ENCODE data around the gene SCUBE3. TPM values are rescaled to one million over a fixed set of nuclear protein-coding genes. Genes with fewer than 3 reads are reported as not detected.

SCUBE3 gene
- total RNA-seq, 1 donor from 2014 or later: 0.26 TPM

DNA sequence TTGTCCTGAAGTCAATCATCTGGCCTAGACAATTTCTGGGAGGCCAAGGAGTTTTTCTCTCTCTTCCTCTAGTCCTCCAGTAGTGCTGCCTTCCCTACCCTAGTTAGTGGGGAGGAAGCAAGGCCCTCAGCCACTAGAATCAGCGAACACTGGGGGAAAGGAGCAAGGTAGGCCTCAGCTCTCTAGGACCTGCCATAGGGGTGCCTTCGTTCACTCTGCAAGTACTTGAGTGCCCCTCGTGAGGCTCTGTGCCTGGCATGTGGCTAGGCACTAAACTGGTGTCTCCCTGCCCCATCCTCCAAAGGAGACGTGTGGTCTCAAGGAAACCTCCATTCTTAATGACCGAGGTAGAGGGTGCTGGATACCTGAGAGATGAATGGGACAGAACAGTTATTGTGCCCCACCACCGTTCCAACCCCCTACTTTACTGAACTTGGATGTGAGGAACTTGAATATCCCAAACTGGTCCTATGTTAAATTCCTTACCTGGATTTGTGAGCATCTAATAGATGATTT lies 84.9 kb downstream of the SCUBE3 start:
- DNase-seq (ENCODE audit: low read depth, low spot score): no peak

DNA sequence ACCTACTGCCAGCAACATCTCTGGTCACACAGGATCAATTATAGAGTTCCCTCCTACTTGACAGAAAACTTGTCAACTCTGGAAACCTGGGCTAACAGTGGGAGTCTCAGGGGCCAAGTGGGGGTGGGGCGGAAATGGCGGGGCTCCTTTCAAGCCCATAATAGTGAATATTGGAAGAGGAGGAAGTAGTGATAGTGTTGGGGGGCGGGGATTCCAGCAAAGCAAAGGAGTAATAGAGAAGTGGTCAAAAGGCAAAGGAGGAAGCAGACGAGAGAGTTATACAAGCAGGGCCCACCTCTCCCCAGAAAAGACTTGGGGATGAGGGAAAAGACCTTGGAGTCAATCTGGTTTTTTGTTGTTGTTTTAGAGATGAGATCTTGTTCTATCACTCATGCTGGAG lies 85.9 kb downstream of the SCUBE3 start:
- no peak for DNase-seq (ENCODE audit: low read depth, low spot score)

DNA sequence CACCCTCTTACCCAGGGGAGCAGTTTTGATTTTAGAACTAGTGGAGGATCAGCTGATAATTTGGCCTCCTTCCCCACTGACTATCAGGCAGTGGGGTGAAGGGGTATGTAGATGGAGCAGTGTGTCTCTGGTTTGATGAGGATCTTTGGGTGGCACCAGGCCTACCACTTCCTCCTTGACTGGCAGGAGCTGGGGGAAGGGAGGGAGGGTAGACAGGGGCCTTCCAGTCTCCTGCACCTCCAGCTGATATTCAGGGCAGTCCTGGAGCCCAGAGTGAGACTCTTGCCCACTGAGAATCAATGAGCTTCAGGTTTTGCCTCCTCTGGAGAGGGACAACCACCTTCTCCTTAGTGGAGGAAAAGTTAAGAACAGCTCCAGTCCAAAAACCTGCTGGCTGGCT lies 87.1 kb downstream of the SCUBE3 start:
- DNase-seq (ENCODE audit: low read depth, low spot score): no peak

Other genes with a start within 250 kb of the SCUBE3 start
- 0.13 and 0.18 TPM in 2 replicates for gene TCP11, start 72.6 kb upstream of the SCUBE3 start, total RNA-seq
- 20.5 and 21.6 TPM in 2 replicates for gene ZNF76, start 45.8 kb downstream of the SCUBE3 start, total RNA-seq
- 0.25 and 0.26 TPM in 2 replicates for gene DEF6, start 83.9 kb downstream of the SCUBE3 start, total RNA-seq
- 4.9 and 7.4 TPM in 2 replicates for gene PPARD, start 128.6 kb downstream of the SCUBE3 start, total RNA-seq
- 8.9 and 13.9 TPM in 2 replicates for gene FANCE, start 238.4 kb downstream of the SCUBE3 start, total RNA-seq

Data from pulmonary artery endothelial cell (primary cell).